A204.1 (cell line): Measurements from ENCODE around the gene SCYL3.
"Not testable (repeated sequence)": the region's sequence is repeated elsewhere in the genome, so short reads cannot be mapped to it uniquely, and the experiment has no call there.

Experiments used
- FAIRE-seq: peaks from 2 replicates; lab custom pipeline; 2012; peaks lifted over from hg19 to GRCh38; lab: Jason Lieb, UNC

The SCYL3 gene

GRCh38 chr1:169899519-169900217 is 6.0 kb upstream of the SCYL3 start:
- no peak for FAIRE-seq

GRCh38 chr1:169896013-169896412 is 2.3 kb upstream of the SCYL3 start:
- FAIRE-seq, result no peak

GRCh38 chr1:169894424-169895145 is 889 bp upstream of the SCYL3 start:
- FAIRE-seq, result no peak

GRCh38 chr1:169892927-169893644 is 610 bp downstream of the SCYL3 start:
- no peak for FAIRE-seq

GRCh38 chr1:169892176-169892926 is 1.3 kb downstream of the SCYL3 start:
- no peak for FAIRE-seq

- no peak for FAIRE-seq
Observed at GRCh38 chr1:169891539-169891885, 2.2 kb downstream of the SCYL3 start.

- no peak for FAIRE-seq
Observed at GRCh38 chr1:169890761-169891538, 2.7 kb downstream of the SCYL3 start.

- no peak for FAIRE-seq
Observed at GRCh38 chr1:169889871-169890270, 3.8 kb downstream of the SCYL3 start.

- no peak for FAIRE-seq
Observed at GRCh38 chr1:169886931-169887330, 6.8 kb downstream of the SCYL3 start.

- no peak for FAIRE-seq
Observed at GRCh38 chr1:169886422-169886821, 7.3 kb downstream of the SCYL3 start.

- FAIRE-seq, result no peak
Observed at GRCh38 chr1:169885207-169885606, 8.5 kb downstream of the SCYL3 start.

GRCh38 chr1:169884634-169885033 is 9.1 kb downstream of the SCYL3 start:
- no peak for FAIRE-seq

- no peak for FAIRE-seq
Observed at GRCh38 chr1:169882039-169882511, 11.6 kb downstream of the SCYL3 start.

- no peak for FAIRE-seq
Observed at GRCh38 chr1:169879034-169879840, 14.5 kb downstream of the SCYL3 start.

- no peak for FAIRE-seq
Observed at GRCh38 chr1:169878498-169878897, 15.2 kb downstream of the SCYL3 start.

GRCh38 chr1:169877800-169878491 is 15.8 kb downstream of the SCYL3 start:
- FAIRE-seq, result no peak

- no peak for FAIRE-seq
Observed at GRCh38 chr1:169874229-169874628, 19.5 kb downstream of the SCYL3 start.

GRCh38 chr1:169873582-169874199 is 20.0 kb downstream of the SCYL3 start:
- FAIRE-seq, result no peak

- no peak for FAIRE-seq
Observed at GRCh38 chr1:169872906-169873305, 20.8 kb downstream of the SCYL3 start.

- FAIRE-seq, result not testable (repeated sequence)
Observed at GRCh38 chr1:169871988-169872387, 21.7 kb downstream of the SCYL3 start.
